K562 (cell line): ENCODE data around the gene TPM4. TPM values are rescaled to one million over a fixed set of nuclear protein-coding genes. Genes with fewer than 3 reads are reported as not detected.

ENCODE experiments used
- ATAC-seq: fragments of 200-7000 bp; cut with Tn5 transposase; 3 replicates; pipeline ENCODE4 v1.9.1; 2020; ENCODE audit warnings: moderate library complexity
- BruUV-seq: library from RNA; stranded (reverse); fragments of 400-500 nt; replicated peaks from 2 replicates; lab custom pipeline; 2021; lab: Mats Ljungman, UMichigan
- CTCF ChIA-PET: fragments of 300-600 bp; formaldehyde crosslinking; extraction: SDS; loops from one replicate; lab custom pipeline; 2021; ENCODE audit warnings: low intra/inter-chr PET ratio; lab: Yijun Ruan, JAX
- POLR2A ChIA-PET: fragments of 300-600, 350-650 bp; sonication (Branson Sonifier 250); formaldehyde crosslinking; extraction: SDS; loops from one replicate; lab custom pipeline; 2021; ENCODE audit warnings: antibody characterized with exemption, inconsistent platforms; lab: Yijun Ruan, JAX
- DNase-seq, 4 experiments: peaks; one replicate each; pipeline versions ENCODE4 v3.0.0 to v3.0.0-alpha.2; 2011 to 2018; ENCODE audit warnings: low spot score in 3 of 4, mixed read lengths in 3 of 4; ENCODE audit errors: extremely low read depth in 1 of 4
- FAIRE-seq: peaks from 2 replicates; lab custom pipeline; 2011; peaks lifted over from hg19 to GRCh38; lab: Jason Lieb, UNC
- H2AFZ ChIP-seq: 2 replicates; pipeline ENCODE4 v1.6.0; 2011; ENCODE audit warnings: low read depth, low read length, control low read depth, inconsistent platforms
- H3K27ac ChIP-seq: fragments of 200-600 bp; 3 replicates; pipeline ENCODE4 v1.8.0; 2011; ENCODE audit warnings: low read depth, mild to moderate bottlenecking, control low read depth, inconsistent platforms, low read length, moderate library complexity, mixed read lengths; ENCODE audit errors: extremely low read depth
- H3K27me3 ChIP-seq, 2 experiments: fragments of 300-600 bp in 1 of 2; 2 replicates in 1 of 2; 3 replicates in 1 of 2; pipeline versions ENCODE4 v1.6.0 to v1.8.0; 2011; ENCODE audit warnings: inconsistent platforms in 2 of 2, low read length in 2 of 2, mild to moderate bottlenecking in 1 of 2, mixed read lengths in 1 of 2, moderate library complexity in 1 of 2; ENCODE audit not compliant: control insufficient read depth in 2 of 2, insufficient read depth in 2 of 2
- H3K36me3 ChIP-seq: fragments of 300-600 bp; 3 replicates; pipeline ENCODE4 v1.8.0; 2011; ENCODE audit warnings: mild to moderate bottlenecking, low read length, inconsistent platforms; ENCODE audit not compliant: control insufficient read depth, insufficient read depth
- H3K4me1 ChIP-seq, 2 experiments: fragments of 200-600 bp in 1 of 2; replicated peaks in 1 of 2; 2 replicates in 1 of 2; 3 replicates in 1 of 2; pipeline versions ENCODE4 v1.5.1 to v1.8.0; 2011; ENCODE audit warnings: inconsistent platforms in 2 of 2, low read length in 2 of 2, mild to moderate bottlenecking in 1 of 2, mixed read lengths in 1 of 2, moderate library complexity in 1 of 2; ENCODE audit not compliant: control insufficient read depth in 2 of 2, insufficient read depth in 2 of 2
- H3K4me2 ChIP-seq: 2 replicates; pipeline ENCODE4 v1.6.1; 2011; ENCODE audit warnings: low read length, control low read depth, inconsistent platforms, mixed read lengths; ENCODE audit not compliant: insufficient read depth
- H3K4me3 ChIP-seq: fragments of 200-600 bp; sonication (generic), shearing (Covaris generic); 2 replicates; pipeline ENCODE4 v1.5.1; 2016; ENCODE audit warnings: control low read depth, inconsistent platforms
- H3K79me2 ChIP-seq: fragments of 200-600 bp; 3 replicates; pipeline ENCODE4 v1.8.0; 2011; ENCODE audit warnings: low read length, inconsistent platforms; ENCODE audit not compliant: control insufficient read depth, insufficient read depth
- H3K9ac ChIP-seq, 2 experiments: 2 replicates each; pipeline versions ENCODE4 v1.6.0 to v1.6.1; 2011; ENCODE audit warnings: low read depth in 2 of 2, low read length in 2 of 2, control low read depth in 1 of 2, inconsistent platforms in 1 of 2, mild to moderate bottlenecking in 1 of 2, mixed read lengths in 1 of 2; ENCODE audit not compliant: insufficient read depth in 1 of 2
- H3K9me1 ChIP-seq: one replicate; pipeline ENCODE4 v1.6.0; 2011; ENCODE audit warnings: inconsistent platforms, mild to moderate bottlenecking, low read length, moderate library complexity; ENCODE audit not compliant: control insufficient read depth, insufficient read depth
- H3K9me3 ChIP-seq: replicated peaks from 2 replicates; pipeline ENCODE4 v1.5.1; 2011; ENCODE audit warnings: low read depth, low read length, inconsistent platforms; ENCODE audit not compliant: control insufficient read depth, insufficient read depth
- H4K20me1 ChIP-seq: replicated peaks from 2 replicates; pipeline ENCODE4 v1.6.1; 2011; ENCODE audit warnings: low read length, inconsistent platforms, mixed read lengths; ENCODE audit not compliant: control insufficient read depth, insufficient read depth
- BMI1 ChIP-seq: fragments of 150-350 bp; IDR thresholded peaks from 2 replicates; pipeline ENCODE4 v1.6.1; 2014; ENCODE audit warnings: low read length
- COPS2 ChIP-seq: fragments of 450-650 bp; conservative IDR thresholded peaks from 2 replicates; pipeline ENCODE4 v1.6.1; 2016; ENCODE audit warnings: mild to moderate bottlenecking, moderate library complexity
- HMBOX1 ChIP-seq: sonication (generic); IDR thresholded peaks from 2 replicates; pipeline ENCODE4 v1.6.1; 2016
- HSF4 ChIP-seq: fragments of 250-450 bp; sonication (Bioruptor Pico); IDR thresholded peaks from 2 replicates; pipeline ENCODE4 v2.1.2; 2022; ENCODE audit warnings: mild to moderate bottlenecking, moderate library complexity, borderline replicate concordance
- JUND ChIP-seq, 2 experiments: IDR thresholded peaks; 2 replicates in 1 of 2; 3 replicates in 1 of 2; pipeline ENCODE4 v1.6.1; 2011; ENCODE audit warnings: borderline replicate concordance in 2 of 2, low read depth in 2 of 2, low read length in 2 of 2, improper control_type of control experiment in 1 of 2, missing biosample characterization in 1 of 2, missing genetic modification characterization in 1 of 2, missing genetic modification reagents in 1 of 2
- KLF13 ChIP-seq: fragments of 450-650 bp; IDR thresholded peaks from 2 replicates; pipeline ENCODE4 v1.6.1; 2016; ENCODE audit warnings: missing genetic modification characterization, low read depth, mild to moderate bottlenecking, missing compliant biosample characterization, moderate library complexity, borderline replicate concordance
- SAFB2 ChIP-seq: fragments of 200-400 bp; formaldehyde crosslinking; IDR thresholded peaks from 2 replicates; pipeline ENCODE4 v1.6.1; 2018; ENCODE audit warnings: borderline replicate concordance, low read length, low read depth, moderate library complexity; ENCODE audit not compliant: severe bottlenecking
- SRF ChIP-seq, 2 experiments: fragments of 250-450, 450-650 bp in 1 of 2; sonication (Bioruptor Pico) in 1 of 2; sonication (generic) in 1 of 2; formaldehyde crosslinking; IDR thresholded peaks; 2 replicates each; pipeline versions ENCODE4 v1.5.0 to v1.5.1; 2020 to 2022; ENCODE audit warnings: mild to moderate bottlenecking in 1 of 2, missing genetic modification reagents in 1 of 2
- TRIM24 ChIP-seq, 2 experiments: fragments of 450-650 bp; IDR thresholded peaks; 2 replicates each; pipeline ENCODE4 v1.6.1; 2016
- USF2 ChIP-seq: sonication (generic); formaldehyde crosslinking; IDR thresholded peaks from 2 replicates; pipeline ENCODE4 v1.5.0; 2020; ENCODE audit warnings: missing genetic modification reagents
- ZBTB2 ChIP-seq: fragments of 450-650 bp; IDR thresholded peaks from 2 replicates; pipeline ENCODE4 v1.6.1; 2016; ENCODE audit warnings: antibody characterized with exemption
- ZNF24 ChIP-seq: fragments of 450-650 bp; IDR thresholded peaks from 2 replicates; pipeline ENCODE4 v1.6.1; 2016
- ZNF583 ChIP-seq: fragments of 250-450 bp; sonication (Bioruptor Pico); IDR thresholded peaks from 2 replicates; pipeline ENCODE4 v1.4.0; 2020
- WGBS: fragments of 100-300 bp; shearing (Covaris generic); methylation state at CpG from one replicate; pipeline ENCODE4 v1.1.6; 2016; ENCODE audit warnings: low coverage, mixed read lengths; ENCODE audit not compliant: insufficient coverage; ENCODE audit errors: missing lambda C conversion rate; 5-methylcytosine and 5-hydroxymethylcytosine counted together
- in situ Hi-C: fragments of 300-500 bp; cut with MboI; formaldehyde crosslinking; loops from 4 replicates; pipeline ENCODE4 v1.15.0; 2018; ENCODE audit warnings: inconsistent platforms, mixed read lengths
- intact Hi-C: fragments of 100-400 bp; cut with micrococcal nuclease; formaldehyde crosslinking; loops from 2 replicates; pipeline ENCODE4 v1.14.2; 2022
- polyA plus RNA-seq, 8 experiments: library from polyadenylated mRNA; depleted of rRNA in 4 of 8; stranded (reverse) in 5 of 8; unstranded in 3 of 8; fragments of >200 nt; fragmentation: Nextera tagmentation in 2 of 8; fragmentation: Illumina TruSeq in 1 of 8; extraction: Ambion mirVana in 2 of 8; extraction: Trizol in 1 of 8; gene quantifications; 2 replicates each; pipeline versions ENCODE4 v1.2.1 to v1.2.3, GENCODE V29; 2011 to 2014; ENCODE audit warnings: inconsistent platforms in 1 of 8, missing spikeins in 1 of 8
- total RNA-seq, 7 experiments: library from RNA; depleted of rRNA in 6 of 7; stranded (reverse); fragments of >200 nt in 6 of 7; fragmentation: Illumina TruSeq in 2 of 7; extraction: Trizol in 2 of 7; gene quantifications; 2 replicates each; pipeline versions ENCODE4 v1.2.1 to v1.2.3, GENCODE V29; 2011 to 2021; ENCODE audit warnings: low replicate concordance in 1 of 7

The TPM4 gene
- total and polyA plus RNA-seq, 9 of the 15 experiments (the other 6 are each of a cell fraction or from before 2014, with no cell fraction given) = 28.1 to 111 (median 77.4) TPM

- TF ChIP-seq HMBOX1 (peak; percentile 71), SRF (CRISPR knock-in tag; IDR thresholded peaks at IDR 0.05) (no peak), USF2 (CRISPR knock-in tag) (no peak), ZBTB2 (no peak), BMI1 (no peak), ZNF24 (no peak)
Measured at GRCh38 chr19:16131648-16132047, 55.4 kb downstream of the TPM4 start (continued).

- no peak overlapping the region for H3K27ac ChIP-seq
- H3K4me3 ChIP-seq = no peak overlapping the region
- no peak for TF ChIP-seq COPS2
- no peak for TF ChIP-seq HSF4 (CRISPR knock-in tag)
- TF ChIP-seq TRIM24 (IDR thresholded peaks at IDR 0.05) = no peak
- TF ChIP-seq KLF13 (tag) = no peak
- TF ChIP-seq ZNF583 (CRISPR knock-in tag) = no peak
- TF ChIP-seq JUND (IDR thresholded peaks at IDR 0.05; ENCODE audit: borderline replicate concordance, low read depth, low read length) = no peak
- TF ChIP-seq JUND (tag; IDR thresholded peaks at IDR 0.05; ENCODE audit: borderline replicate concordance, low read depth, low read length) = no peak
- TF ChIP-seq SAFB2 = no peak
- in situ Hi-C loops = no loop called here
- intact Hi-C loops = no loop called here
- DNase-seq = no peak
- no TSS peak for BruUV-seq
- H2AFZ ChIP-seq = no peak overlapping the region
- no peaks in the 10 kb centered on the region for H3K27me3 ChIP-seq
- no peak for FAIRE-seq
- peaks cover 45% of the 10 kb centered on the region; the same call in 2 of the 3 replicates for H3K36me3 ChIP-seq
- H3K9me1 ChIP-seq = no peaks in the 10 kb centered on the region
- H4K20me1 ChIP-seq = peaks cover 4% of the 10 kb centered on the region; the same call in 1 of the 2 replicates
- no peaks in the 10 kb centered on the region for H3K9me3 ChIP-seq
- H3K4me2 ChIP-seq = no peak overlapping the region
- no peak for ATAC-seq
- ChIA-PET CTCF (no interaction called here), POLR2A (interaction anchor here (1.2 to 2.0 kb wide), 2 partner anchors 12 to 16 kb away, joined by 4 to 7 read pairs; no protein-coding TSS in a partner anchor)
- H3K79me2 ChIP-seq = no peaks in the 10 kb centered on the region
- WGBS = 93% methylated on average over 3 of the region's 4 CpGs
- H3K9ac ChIP-seq = no peak overlapping the region
- peaks cover 0 to 5% of the 10 kb centered on the region in 2 experiments; a peak in 1 of 5 replicates for H3K4me1 ChIP-seq
Measured at GRCh38 chr19:16133818-16134217, 57.5 kb downstream of the TPM4 start.
